Measurements from ENCODE around the gene FAM187B. TPM values are rescaled to one million over a fixed set of nuclear protein-coding genes. Genes with fewer than 3 reads are reported as not detected.

The FAM187B gene
- total RNA-seq, 3 donors from 2014 or later: not detected

DNA sequence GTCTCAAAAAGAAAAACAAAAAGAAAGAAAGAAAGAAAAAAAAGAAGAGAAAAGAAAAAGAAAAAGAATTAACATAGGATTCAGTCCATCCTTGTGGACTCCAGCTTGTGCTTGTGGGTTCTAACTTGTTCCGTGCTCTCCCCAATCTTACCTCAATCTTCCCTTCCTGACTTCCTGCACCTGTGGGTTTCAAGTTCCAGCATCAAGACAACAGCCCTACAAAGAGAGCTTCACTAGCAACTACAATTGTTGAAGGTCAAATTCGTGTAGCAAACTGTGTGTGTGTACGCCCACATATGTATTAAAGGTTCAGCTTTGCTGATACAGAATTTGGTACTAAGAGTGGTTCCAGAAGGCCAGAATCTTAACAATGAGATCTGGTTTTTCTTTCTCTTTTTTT lies 48.7 kb downstream of the FAM187B start:
- Histone ChIP-seq H3K4me3 (no peak overlapping the region), H3K36me3 (ENCODE audit: low read depth) (no peaks in the 10 kb centered on the region), H3K9me3 (no peaks in the 10 kb centered on the region), H3K4me1 (ENCODE audit: low read depth) (no peaks in the 10 kb centered on the region)
- DNase-seq (no peak), ATAC-seq (no peak)
- intact Hi-C loops (cut with DNase I, micrococcal nuclease): no loop called here
- no peak for TF ChIP-seq CTCF (IDR thresholded peaks at IDR 0.05)

GRCh38 chr19:35178701-35179100 lies 49.8 kb downstream of the FAM187B start:
- Histone ChIP-seq H3K9me3 (no peaks in the 10 kb centered on the region), H3K4me1 (ENCODE audit: low read depth) (no peaks in the 10 kb centered on the region), H3K4me3 (no peak overlapping the region), H3K36me3 (ENCODE audit: low read depth) (no peaks in the 10 kb centered on the region)
- no peak for TF ChIP-seq CTCF (IDR thresholded peaks at IDR 0.05)
- DNase-seq (no peak), ATAC-seq (no peak)
- intact Hi-C loops (cut with DNase I, micrococcal nuclease): no loop called here

DNA sequence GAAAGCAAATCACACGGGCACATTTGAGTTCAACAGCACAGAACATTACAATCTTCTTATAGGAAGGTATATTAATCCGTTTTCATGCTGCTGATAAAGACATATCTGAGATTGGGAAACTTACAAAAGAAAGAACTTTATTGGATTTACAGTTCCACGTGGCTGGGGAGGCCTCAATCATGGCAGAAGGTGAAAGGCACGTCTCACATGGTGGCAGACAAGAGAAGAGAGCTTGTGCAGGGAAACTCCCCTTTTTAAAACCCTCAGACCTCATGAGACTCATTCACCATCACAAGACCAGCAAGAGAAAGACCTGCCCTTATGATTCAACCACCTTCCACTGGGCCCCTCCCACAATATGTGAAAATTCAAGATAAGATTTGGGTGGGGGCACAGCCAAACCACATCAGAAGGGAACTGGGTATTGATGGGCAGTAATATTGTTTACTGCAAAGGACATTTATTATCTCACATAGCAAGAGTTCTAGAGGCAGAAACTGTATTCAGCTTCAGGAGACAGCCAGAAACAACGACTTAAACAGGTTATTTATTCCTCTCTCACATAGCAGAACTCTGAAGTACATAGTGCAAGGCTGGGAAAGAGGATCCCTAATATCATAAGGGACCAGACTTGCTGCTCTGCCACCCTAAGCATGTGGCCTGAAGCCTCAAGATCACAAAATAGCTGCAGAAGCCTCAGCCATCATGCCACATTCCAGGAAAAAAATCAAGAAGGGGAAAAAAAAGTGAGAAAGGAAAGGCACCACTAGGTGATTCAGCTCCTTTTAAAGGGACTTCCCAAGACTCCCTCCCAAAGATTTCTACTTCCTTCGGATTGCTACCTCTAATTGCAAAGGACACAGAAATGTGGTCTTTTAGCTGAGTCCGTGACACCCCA lies 50.9 kb downstream of the FAM187B start:
- DNase-seq (no peak), ATAC-seq (no peak)
- no peaks in the 10 kb centered on the region for H3K4me1 ChIP-seq (ENCODE audit: low read depth)
- no peaks in the 10 kb centered on the region for H3K36me3 ChIP-seq (ENCODE audit: low read depth)
- intact Hi-C loops (cut with DNase I, micrococcal nuclease): no loop called here
- no peak for TF ChIP-seq CTCF (IDR thresholded peaks at IDR 0.05)
- no peaks in the 10 kb centered on the region for H3K9me3 ChIP-seq
- no peak overlapping the region for H3K4me3 ChIP-seq

DNA sequence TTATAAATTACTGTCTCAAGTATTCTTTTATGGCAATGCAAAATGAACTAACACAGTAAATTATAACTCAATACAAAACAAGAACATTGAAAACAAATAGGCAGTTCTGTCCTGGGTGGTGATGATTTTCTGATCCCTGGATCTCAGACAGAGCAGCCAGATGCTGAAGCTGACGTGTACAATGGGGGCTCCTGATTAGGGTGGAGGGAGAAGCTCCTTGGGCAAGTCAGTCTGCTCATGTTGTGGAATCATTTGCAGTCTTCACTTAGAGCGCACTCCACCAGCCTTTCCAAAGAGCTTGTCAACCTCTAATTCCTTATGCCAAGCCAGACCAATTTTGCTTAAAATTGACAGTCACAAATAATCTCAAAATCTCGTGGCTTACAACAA lies 52.4 kb downstream of the FAM187B start:
- no peak for TF ChIP-seq CTCF (IDR thresholded peaks at IDR 0.05)
- DNase-seq: no peak
- H3K4me3 ChIP-seq: no peak overlapping the region
- no peaks in the 10 kb centered on the region for H3K9me3 ChIP-seq
- intact Hi-C loops (cut with DNase I, micrococcal nuclease): no loop called here
- no peak for ATAC-seq
- H3K4me1 ChIP-seq (ENCODE audit: low read depth): no peaks in the 10 kb centered on the region
- no peaks in the 10 kb centered on the region for H3K36me3 ChIP-seq (ENCODE audit: low read depth)

Other genes with a start within 250 kb of the FAM187B start
- gene GRAMD1A, start 228.4 kb downstream of the FAM187B start, total RNA-seq: 10 to 100 TPM; 32.5 to 53.1 (median 33.8) TPM
- gene SCN1B, start 198.3 kb downstream of the FAM187B start, total RNA-seq: 1 to 10 TPM; 1.6 to 8.8 (median 3.5) TPM
- gene HPN, start 187.0 kb downstream of the FAM187B start, total RNA-seq: under 1 TPM in 2 of 3 donors, not detected in 1; 0.54 to 0.94 TPM
- 1,000 to 10,000 TPM; 1,086 to 3,973 (median 3,185) TPM for gene FXYD3, start 112.9 kb downstream of the FAM187B start, total RNA-seq
- gene LGI4, start 93.7 kb downstream of the FAM187B start, total RNA-seq: 10 to 100 TPM; 14.1 to 38.8 (median 31.1) TPM
- 10 to 100 TPM; 13.3 to 71.0 (median 15.4) TPM for gene FXYD1, start 89.9 kb downstream of the FAM187B start, total RNA-seq
- gene FXYD7, start 85.5 kb downstream of the FAM187B start, total RNA-seq: 1 to 10 TPM in 1 of 3 donors, not detected in 2; 1.5 TPM
- 10 to 100 TPM in 2 of 3 donors, 1 to 10 TPM in 1; 9.1 to 20.8 (median 17.9) TPM for gene FXYD5, start 74.0 kb downstream of the FAM187B start, total RNA-seq
- gene LSR, start 20.3 kb upstream of the FAM187B start, total RNA-seq: 100 to 1,000 TPM; 123 to 302 (median 289) TPM
- 100 to 1,000 TPM in 2 of 3 donors, 10 to 100 TPM in 1; 94.5 to 131 (median 116) TPM for gene USF2, start 40.2 kb upstream of the FAM187B start, total RNA-seq
- not detected for gene HAMP, start 53.8 kb upstream of the FAM187B start, total RNA-seq
- gene MAG, start 63.4 kb upstream of the FAM187B start, total RNA-seq: under 1 TPM in 1 of 3 donors, not detected in 2; 0.80 TPM
- gene CD22, start 100.4 kb upstream of the FAM187B start, total RNA-seq: 1 to 10 TPM; 2.2 to 5.7 (median 4.1) TPM
- not detected for gene FFAR1, start 119.2 kb upstream of the FAM187B start, total RNA-seq
- 1 to 10 TPM in 1 of 3 donors, not detected in 2; 1.5 TPM for gene FFAR3, start 129.7 kb upstream of the FAM187B start, total RNA-seq
- under 1 TPM in 1 of 3 donors, not detected in 2; 0.32 TPM for gene GPR42, start 142.3 kb upstream of the FAM187B start, total RNA-seq
- 1 to 10 TPM in 1 of 3 donors, under 1 TPM in 2; 0.32 to 1.4 (median 0.32) TPM for gene FFAR2, start 219.5 kb upstream of the FAM187B start, total RNA-seq